KMS-11 (cell line): ENCODE measurements around the gene STAB1.
A peak's percentile ranks its signal among the peaks of the same experiment; 100 is the strongest.

Experiments used
- H2AFZ ChIP-seq: fragments of 200-600 bp; sonication (generic); 2 replicates; pipeline ENCODE4 v1.6.1; 2016; ENCODE audit warnings: antibody characterized with exemption, mixed run types, low read depth
- H3K27ac ChIP-seq: fragments of 200-600 bp; sonication (generic); 2 replicates; pipeline ENCODE4 v1.6.1; 2016; ENCODE audit warnings: mild to moderate bottlenecking, mixed run types
- H3K27me3 ChIP-seq: fragments of 200-600 bp; sonication (generic); 2 replicates; pipeline ENCODE4 v1.6.1; 2017; ENCODE audit warnings: mild to moderate bottlenecking, low read depth, mixed run types, moderate library complexity; ENCODE audit not compliant: insufficient read depth
- H3K36me3 ChIP-seq: fragments of 200-600 bp; sonication (generic); 2 replicates; pipeline ENCODE4 v1.6.1; 2017; ENCODE audit warnings: mild to moderate bottlenecking, mixed run types; ENCODE audit not compliant: insufficient read depth
- H3K4me1 ChIP-seq: fragments of 200-600 bp; sonication (generic); 2 replicates; pipeline ENCODE4 v1.6.1; 2016; ENCODE audit warnings: mild to moderate bottlenecking, low read depth, mixed run types; ENCODE audit not compliant: poor library complexity, severe bottlenecking
- H3K4me2 ChIP-seq: fragments of 200-600 bp; sonication (generic); 2 replicates; pipeline ENCODE4 v1.7.0; 2016; ENCODE audit warnings: mild to moderate bottlenecking, mixed run types
- H3K4me3 ChIP-seq: fragments of 200-600 bp; sonication (generic); IDR thresholded peaks from 2 replicates; pipeline ENCODE4 v1.6.1; 2017; ENCODE audit warnings: low read depth, low read length, mixed read lengths; ENCODE audit not compliant: insufficient read depth
- H3K79me2 ChIP-seq: fragments of 200-600 bp; sonication (generic); 2 replicates; pipeline ENCODE4 v1.6.1; 2016; ENCODE audit warnings: low read depth, mixed run types; ENCODE audit not compliant: insufficient read depth
- H3K9ac ChIP-seq: fragments of 200-600 bp; sonication (generic); 2 replicates; pipeline ENCODE4 v1.6.1; 2016; ENCODE audit warnings: mild to moderate bottlenecking, mixed run types
- H4K20me1 ChIP-seq: fragments of 200-600 bp; sonication (generic); 2 replicates; pipeline ENCODE4 v1.6.1; 2016; ENCODE audit warnings: mild to moderate bottlenecking, mixed run types; ENCODE audit not compliant: insufficient read depth
- TF ChIP-seq, protein P1 (sequence below): fragments of 200-600 bp; sonication (generic); conservative IDR thresholded peaks from 2 replicates; pipeline ENCODE4 v1.6.1; 2017; ENCODE audit warnings: low read depth, mild to moderate bottlenecking, antibody characterized with exemption, low read length, moderate library complexity, mixed read lengths

STAB1 gene

GRCh38 chr3:52546111-52546901 lies 51.2 kb downstream of the STAB1 start:
- no peaks in the 10 kb centered on the region for H4K20me1 ChIP-seq
- H3K27me3 ChIP-seq = no peaks in the 10 kb centered on the region
- TF ChIP-seq, protein P1, sequence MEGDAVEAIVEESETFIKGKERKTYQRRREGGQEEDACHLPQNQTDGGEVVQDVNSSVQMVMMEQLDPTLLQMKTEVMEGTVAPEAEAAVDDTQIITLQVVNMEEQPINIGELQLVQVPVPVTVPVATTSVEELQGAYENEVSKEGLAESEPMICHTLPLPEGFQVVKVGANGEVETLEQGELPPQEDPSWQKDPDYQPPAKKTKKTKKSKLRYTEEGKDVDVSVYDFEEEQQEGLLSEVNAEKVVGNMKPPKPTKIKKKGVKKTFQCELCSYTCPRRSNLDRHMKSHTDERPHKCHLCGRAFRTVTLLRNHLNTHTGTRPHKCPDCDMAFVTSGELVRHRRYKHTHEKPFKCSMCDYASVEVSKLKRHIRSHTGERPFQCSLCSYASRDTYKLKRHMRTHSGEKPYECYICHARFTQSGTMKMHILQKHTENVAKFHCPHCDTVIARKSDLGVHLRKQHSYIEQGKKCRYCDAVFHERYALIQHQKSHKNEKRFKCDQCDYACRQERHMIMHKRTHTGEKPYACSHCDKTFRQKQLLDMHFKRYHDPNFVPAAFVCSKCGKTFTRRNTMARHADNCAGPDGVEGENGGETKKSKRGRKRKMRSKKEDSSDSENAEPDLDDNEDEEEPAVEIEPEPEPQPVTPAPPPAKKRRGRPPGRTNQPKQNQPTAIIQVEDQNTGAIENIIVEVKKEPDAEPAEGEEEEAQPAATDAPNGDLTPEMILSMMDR = no peak
- no peaks in the 10 kb centered on the region for H3K36me3 ChIP-seq
- no peak overlapping the region for H3K4me3 ChIP-seq
- no peak overlapping the region for H2AFZ ChIP-seq
- H3K4me2 ChIP-seq = peak overlapping the region; percentile 68
- H3K9ac ChIP-seq = peak overlapping the region; percentile 31; the same call in 1 of the 2 replicates
- H3K79me2 ChIP-seq = no peaks in the 10 kb centered on the region; the same call in 1 of the 2 replicates
- peaks cover 53% of the 10 kb centered on the region for H3K4me1 ChIP-seq
- H3K27ac ChIP-seq = peak overlapping the region; percentile 77

GRCh38 chr3:52547143-52547542 lies 52.0 kb downstream of the STAB1 start:
- TF ChIP-seq, protein P1 = no peak
- H3K79me2 ChIP-seq = no peaks in the 10 kb centered on the region
- H3K4me1 ChIP-seq = peaks cover 53% of the 10 kb centered on the region
- peak overlapping the region; percentile 68 for H3K4me2 ChIP-seq
- H3K4me3 ChIP-seq = no peak overlapping the region
- no peaks in the 10 kb centered on the region for H4K20me1 ChIP-seq
- H3K36me3 ChIP-seq = no peaks in the 10 kb centered on the region
- H3K9ac ChIP-seq = peak overlapping the region; percentile 31; the same call in 1 of the 2 replicates
- H2AFZ ChIP-seq = no peak overlapping the region
- H3K27me3 ChIP-seq = no peaks in the 10 kb centered on the region
- peak overlapping the region; percentile 77 for H3K27ac ChIP-seq

DNA sequence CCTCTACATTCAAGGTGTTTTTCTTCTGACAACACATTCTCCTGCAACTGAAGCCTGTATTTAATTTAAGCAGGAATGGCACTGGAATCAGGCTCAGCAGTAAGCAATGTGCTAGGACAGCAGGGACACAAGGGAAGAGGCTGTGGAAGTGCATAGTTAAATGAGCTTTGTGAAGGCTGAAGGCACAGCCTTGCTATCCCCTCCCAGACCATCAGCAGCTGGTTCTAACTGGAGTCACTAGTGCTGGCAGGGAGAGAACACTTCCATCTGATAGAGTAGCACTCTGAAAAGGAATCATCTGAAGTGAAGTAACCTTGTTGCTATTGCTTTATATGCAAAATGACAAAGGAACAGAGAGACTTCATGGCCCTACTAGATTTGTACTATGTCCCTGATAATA lies 56.0 kb downstream of the STAB1 start:
- Histone ChIP-seq H3K36me3 (no peaks in the 10 kb centered on the region), H4K20me1 (no peaks in the 10 kb centered on the region)

DNA sequence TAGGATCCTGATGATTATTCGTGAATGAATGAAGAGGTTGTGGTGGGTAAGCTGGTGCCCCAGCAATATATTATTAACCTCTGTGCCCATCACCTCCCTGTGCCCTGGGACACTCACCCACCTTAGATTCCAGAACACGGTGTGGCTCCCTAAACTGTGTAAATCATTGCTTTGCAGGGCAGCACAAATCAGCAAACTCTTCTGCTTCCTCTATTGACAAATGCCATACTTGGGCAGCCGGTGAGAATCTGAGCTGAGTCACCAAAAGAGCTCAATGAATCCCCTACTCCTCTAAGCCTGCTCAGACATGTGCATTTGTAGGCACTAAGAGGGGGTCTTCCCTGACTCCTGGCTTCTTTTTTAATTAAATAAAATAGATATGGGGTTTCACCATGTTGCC lies 57.0 kb downstream of the STAB1 start:
- Histone ChIP-seq H3K79me2 (no peaks in the 10 kb centered on the region), H3K27ac (no peak overlapping the region), H3K9ac (no peak overlapping the region), H3K36me3 (no peaks in the 10 kb centered on the region), H3K4me1 (peaks cover 25% of the 10 kb centered on the region), H4K20me1 (no peaks in the 10 kb centered on the region), H3K27me3 (no peaks in the 10 kb centered on the region), H2AFZ (no peak overlapping the region), H3K4me2 (no peak overlapping the region), H3K4me3 (no peak overlapping the region)
- TF ChIP-seq, protein P1 = no peak

More for the DNA sequence above, 56.0 kb downstream of the STAB1 start:
- Histone ChIP-seq H3K4me1 (peaks cover 35% of the 10 kb centered on the region), H3K4me2 (no peak overlapping the region), H3K4me3 (no peak overlapping the region), H2AFZ (no peak overlapping the region), H3K9ac (no peak overlapping the region), H3K27me3 (no peaks in the 10 kb centered on the region), H3K79me2 (no peaks in the 10 kb centered on the region), H3K27ac (no peak overlapping the region)
- TF ChIP-seq, protein P1 = no peak
